CD8-positive, alpha-beta memory T cell (primary cell): ENCODE data around the gene TSHZ3. TPM values are rescaled to one million over a fixed set of nuclear protein-coding genes. Genes with fewer than 3 reads are reported as not detected.

Source experiments
- CTCF ChIA-PET: fragments of 350-600 bp; sonication (Branson Sonifier 250); formaldehyde crosslinking; loops from one replicate; lab custom pipeline; 2021; ENCODE audit warnings: antibody characterized with exemption; lab: Charles Lee
- POLR2A ChIA-PET: fragments of 350-600 bp; sonication (Branson Sonifier 250); formaldehyde crosslinking; loops from one replicate; lab custom pipeline; 2021; ENCODE audit warnings: antibody characterized with exemption; lab: Charles Lee
- DNase-seq, 5 donors: peaks; one replicate each; pipeline versions ENCODE4 v3.0.0 to v3.0.0-alpha.2; 2020 to 2022; ENCODE audit warnings: mixed read lengths in 1 of 5
- H3K27ac ChIP-seq: one replicate; pipeline ENCODE4 v1.7.0; 2013; ENCODE audit warnings: low read depth, mild to moderate bottlenecking, low read length, moderate library complexity
- H3K27me3 ChIP-seq: 2 replicates; pipeline ENCODE4 v1.7.0; 2013; ENCODE audit warnings: low read length, mild to moderate bottlenecking; ENCODE audit not compliant: insufficient read depth, poor library complexity, severe bottlenecking
- H3K36me3 ChIP-seq: 2 replicates; pipeline ENCODE4 v1.7.0; 2013; ENCODE audit warnings: mild to moderate bottlenecking, low read length, moderate library complexity; ENCODE audit not compliant: insufficient read depth
- H3K4me1 ChIP-seq: 2 replicates; pipeline ENCODE4 v1.7.0; 2013; ENCODE audit warnings: mild to moderate bottlenecking, low read length, moderate library complexity; ENCODE audit not compliant: insufficient read depth
- H3K4me3 ChIP-seq: 2 replicates; pipeline ENCODE4 v1.7.0; 2013; ENCODE audit warnings: mild to moderate bottlenecking, low read length
- H3K9me3 ChIP-seq: 2 replicates; pipeline ENCODE4 v1.7.0; 2013; ENCODE audit warnings: mild to moderate bottlenecking, low read length
- H3K27ac Mint-ChIP-seq, 8 donors: one replicate each; pipeline ENCODE4 v1.8.0; 2020 to 2021; ENCODE audit warnings: mixed read lengths in 8 of 8, mild to moderate bottlenecking in 6 of 8, inconsistent platforms in 3 of 8, moderate library complexity in 3 of 8
- H3K27me3 Mint-ChIP-seq, 2 donors: one replicate each; pipeline ENCODE4 v1.8.0; 2020 to 2021; ENCODE audit warnings: mixed read lengths in 2 of 2, mild to moderate bottlenecking in 1 of 2, moderate library complexity in 1 of 2
- H3K36me3 Mint-ChIP-seq, 3 donors: one replicate each; pipeline ENCODE4 v1.8.0; 2020 to 2021; ENCODE audit warnings: mixed read lengths in 3 of 3, inconsistent platforms in 1 of 3, mild to moderate bottlenecking in 1 of 3
- H3K4me1 Mint-ChIP-seq, 3 donors: one replicate each; pipeline ENCODE4 v1.8.0; 2020 to 2021; ENCODE audit warnings: mixed read lengths in 3 of 3, inconsistent platforms in 1 of 3, mild to moderate bottlenecking in 1 of 3
- H3K4me3 Mint-ChIP-seq, 7 donors: one replicate each; pipeline ENCODE4 v1.8.0; 2020 to 2021; ENCODE audit warnings: mixed read lengths in 7 of 7, mild to moderate bottlenecking in 6 of 7, moderate library complexity in 4 of 7, inconsistent platforms in 2 of 7
- H3K9me3 Mint-ChIP-seq, 5 donors: one replicate each; pipeline ENCODE4 v1.8.0; 2020 to 2022; ENCODE audit warnings: mixed read lengths in 5 of 5, mild to moderate bottlenecking in 3 of 5, moderate library complexity in 2 of 5, inconsistent platforms in 1 of 5
- polyA plus RNA-seq: library from polyadenylated mRNA; unstranded; fragments of 300-500 nt; fragmentation: Illumina TruSeq; gene quantifications from one replicate; pipeline ENCODE4 v1.2.3, GENCODE V29; 2021
- total RNA-seq, 2 experiments: library from RNA; stranded (reverse); gene quantifications; one replicate each; pipeline ENCODE4 v1.2.3, GENCODE V29; 2021

The TSHZ3 gene
- total and polyA plus RNA-seq, 3 experiments from 2014 or later = 0.35 to 1.1 (median 0.38) TPM

DNA sequence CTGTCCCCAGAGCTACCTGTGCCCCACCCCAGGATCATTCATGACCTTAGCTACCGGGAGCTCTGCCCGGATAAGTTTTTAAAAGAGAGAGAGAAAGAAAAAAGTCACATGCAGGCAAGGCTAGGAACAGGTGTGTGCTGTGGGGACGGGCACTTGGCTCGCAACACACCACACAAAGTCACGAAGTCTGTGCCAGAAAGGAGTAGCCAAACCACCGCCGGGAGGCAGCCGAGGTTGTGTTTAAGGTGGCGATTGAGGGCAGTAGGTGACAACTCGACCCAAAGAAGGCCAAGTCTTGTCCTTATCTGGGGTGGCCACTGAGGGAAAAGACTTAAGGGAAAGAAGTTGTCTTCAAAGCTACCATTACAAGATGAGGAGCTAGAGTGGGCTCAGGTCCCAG, 4.6 kb upstream of the TSHZ3 start:
- peaks cover 0 to 2% (median 0%) of the 10 kb centered on the region in 3 donors for H3K36me3 Mint-ChIP-seq
- no peak for DNase-seq
- CTCF ChIA-PET = interaction anchor here (1.0 kb wide), 1 partner anchor 16 kb away, joined by 3 read pairs; no protein-coding TSS in a partner anchor

DNA sequence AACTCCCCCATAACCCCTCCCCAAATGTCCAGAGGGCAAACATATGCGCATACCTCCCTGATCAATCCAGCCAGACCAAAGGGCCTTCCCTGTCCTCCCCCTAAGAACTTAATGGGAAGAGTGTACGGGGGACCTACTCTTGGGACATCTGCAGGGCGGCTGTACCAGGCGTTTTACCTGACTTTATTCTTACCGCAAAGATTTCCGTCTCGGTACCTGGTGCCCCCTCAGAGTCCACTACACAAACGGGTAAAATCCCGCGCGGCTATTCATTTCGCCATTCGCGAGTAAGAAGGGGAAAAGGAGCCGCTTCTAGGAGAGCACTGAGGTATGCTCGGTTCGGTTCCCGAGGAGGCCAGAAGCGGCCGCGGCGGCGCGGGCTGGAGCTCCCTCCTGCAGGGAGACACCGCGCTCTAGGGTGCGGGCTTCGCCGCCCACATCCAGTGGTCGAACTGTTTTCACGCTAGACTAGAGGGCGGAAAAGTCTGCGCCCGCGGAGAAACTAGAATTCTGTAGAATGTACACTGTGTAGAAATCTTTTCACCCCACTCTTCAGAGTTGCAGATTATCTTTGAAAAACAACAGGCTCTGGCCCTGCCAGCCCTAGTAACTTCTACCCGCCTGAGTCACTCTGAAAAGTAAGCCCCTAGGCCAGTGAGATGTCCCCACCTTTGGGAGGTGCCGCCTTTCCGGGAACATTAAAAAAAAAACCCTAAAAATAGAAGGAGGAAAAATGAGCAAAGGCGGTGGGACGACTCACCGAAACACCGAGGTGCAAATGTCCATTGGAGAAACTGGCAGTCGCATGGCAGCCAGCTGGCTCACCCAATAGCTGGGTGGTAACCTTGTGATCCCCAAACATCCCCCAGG, 3.8 kb upstream of the TSHZ3 start:
- Mint-ChIP-seq H3K4me1 (peaks cover 41 to 59% (median 48%) of the 10 kb centered on the region in 3 donors), H3K36me3 (peaks cover 0 to 2% (median 0%) of the 10 kb centered on the region in 3 donors), H3K4me3 (peak overlapping the region; percentile 28 to 92 (median 62)), H3K9me3 (no peaks in the 10 kb centered on the region), H3K27me3 (peaks cover 60 to 73% of the 10 kb centered on the region in 2 donors), H3K27ac (peak overlapping the region in 2 of 8 donors; percentile 10 to 61)
- POLR2A ChIA-PET = no interaction called here
- Histone ChIP-seq H3K27ac (no peak overlapping the region), H3K9me3 (no peaks in the 10 kb centered on the region), H3K27me3 (peaks cover 69% of the 10 kb centered on the region), H3K4me1 (peaks cover 11% of the 10 kb centered on the region), H3K4me3 (no peak overlapping the region), H3K36me3 (no peaks in the 10 kb centered on the region)
- CTCF ChIA-PET = no interaction called here
- no peak for DNase-seq

More for the DNA sequence above, 4.6 kb upstream of the TSHZ3 start:
- Mint-ChIP-seq H3K4me3 (peak overlapping the region in 4 of 7 donors; percentile 1 to 92 (median 27)), H3K4me1 (peaks cover 36 to 53% (median 43%) of the 10 kb centered on the region in 3 donors), H3K27me3 (peaks cover 61 to 75% of the 10 kb centered on the region in 2 donors), H3K27ac (peak overlapping the region in 2 of 8 donors; percentile 7 to 60), H3K9me3 (no peaks in the 10 kb centered on the region)
- Histone ChIP-seq H3K4me3 (no peak overlapping the region), H3K27ac (no peak overlapping the region), H3K9me3 (no peaks in the 10 kb centered on the region), H3K36me3 (no peaks in the 10 kb centered on the region), H3K4me1 (peaks cover 4% of the 10 kb centered on the region), H3K27me3 (peaks cover 69% of the 10 kb centered on the region)
- POLR2A ChIA-PET = no interaction called here

DNA sequence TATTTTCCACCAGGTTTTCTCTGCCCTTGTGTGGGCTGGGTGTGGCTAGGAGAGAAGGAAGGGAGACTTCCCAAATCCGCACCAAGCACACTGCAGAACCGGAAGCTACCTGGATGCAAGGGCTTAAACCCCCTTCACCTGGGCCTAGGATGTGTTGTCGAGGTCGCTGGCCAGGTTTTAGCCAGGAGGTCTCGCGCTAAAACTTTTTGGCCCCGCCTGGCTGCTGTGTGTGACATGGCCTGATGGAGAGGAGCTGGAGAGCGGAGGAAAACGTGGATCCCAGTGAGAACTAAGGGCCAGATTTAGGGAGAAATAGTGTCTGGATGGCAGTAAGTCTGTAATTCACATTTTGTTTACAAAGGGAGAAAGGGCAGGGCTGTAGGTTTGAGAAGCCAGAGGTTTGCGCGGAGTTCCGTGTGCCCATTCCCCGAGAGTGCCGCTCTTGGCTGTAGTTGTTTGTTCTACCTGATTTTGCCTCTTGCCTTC, 3.1 kb upstream of the TSHZ3 start:
- Histone ChIP-seq H3K27ac (no peak overlapping the region), H3K4me3 (no peak overlapping the region), H3K4me1 (peaks cover 17% of the 10 kb centered on the region), H3K9me3 (no peaks in the 10 kb centered on the region), H3K36me3 (no peaks in the 10 kb centered on the region), H3K27me3 (peaks cover 70% of the 10 kb centered on the region)
- Mint-ChIP-seq H3K36me3 (peaks cover 0 to 2% (median 0%) of the 10 kb centered on the region in 3 donors), H3K4me1 (peaks cover 43 to 64% (median 53%) of the 10 kb centered on the region in 3 donors), H3K4me3 (peak overlapping the region; percentile 62 to 92 (median 79)), H3K27ac (peak overlapping the region in 3 of 8 donors; percentile 61 to 71 (median 66)), H3K27me3 (peaks cover 64 to 73% of the 10 kb centered on the region in 2 donors), H3K9me3 (no peaks in the 10 kb centered on the region)
- POLR2A ChIA-PET = no interaction called here
- DNase-seq = no peak
- CTCF ChIA-PET = no interaction called here

DNA sequence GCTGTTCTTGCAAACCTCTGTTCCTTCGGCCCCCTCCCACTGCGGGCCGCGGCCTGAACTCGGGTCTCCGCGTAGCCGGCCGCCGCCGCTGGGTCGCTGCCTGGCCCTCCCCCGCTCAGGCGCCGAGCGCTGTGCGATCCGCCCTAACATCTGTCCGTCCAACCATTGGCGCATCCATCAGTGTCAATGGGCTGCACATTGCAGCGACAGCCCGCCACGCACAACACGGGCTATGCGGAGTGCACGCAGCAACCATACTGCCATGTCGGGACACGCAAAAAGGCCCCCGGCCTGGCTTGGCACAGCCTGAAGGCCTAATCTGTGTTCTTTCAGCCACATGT, 2.6 kb upstream of the TSHZ3 start:
- H3K27me3 ChIP-seq = peaks cover 68% of the 10 kb centered on the region
- no peak overlapping the region for H3K4me3 ChIP-seq
- peak overlapping the region; percentile 69 to 92 (median 79) for H3K4me3 Mint-ChIP-seq
- H3K4me1 ChIP-seq = peaks cover 15% of the 10 kb centered on the region
- peaks cover 64 to 74% of the 10 kb centered on the region in 2 donors for H3K27me3 Mint-ChIP-seq
- POLR2A ChIA-PET = no interaction called here
- peaks cover 40 to 62% (median 53%) of the 10 kb centered on the region in 3 donors for H3K4me1 Mint-ChIP-seq
- no peaks in the 10 kb centered on the region for H3K9me3 Mint-ChIP-seq
- H3K27ac Mint-ChIP-seq = peak overlapping the region in 3 of 8 donors; percentile 47 to 71 (median 66)
- DNase-seq = no peak
- no peaks in the 10 kb centered on the region for H3K9me3 ChIP-seq
- no peaks in the 10 kb centered on the region for H3K36me3 ChIP-seq
- no peak overlapping the region for H3K27ac ChIP-seq
- peaks cover 0 to 2% (median 0%) of the 10 kb centered on the region in 3 donors for H3K36me3 Mint-ChIP-seq
- CTCF ChIA-PET = no interaction called here

DNA sequence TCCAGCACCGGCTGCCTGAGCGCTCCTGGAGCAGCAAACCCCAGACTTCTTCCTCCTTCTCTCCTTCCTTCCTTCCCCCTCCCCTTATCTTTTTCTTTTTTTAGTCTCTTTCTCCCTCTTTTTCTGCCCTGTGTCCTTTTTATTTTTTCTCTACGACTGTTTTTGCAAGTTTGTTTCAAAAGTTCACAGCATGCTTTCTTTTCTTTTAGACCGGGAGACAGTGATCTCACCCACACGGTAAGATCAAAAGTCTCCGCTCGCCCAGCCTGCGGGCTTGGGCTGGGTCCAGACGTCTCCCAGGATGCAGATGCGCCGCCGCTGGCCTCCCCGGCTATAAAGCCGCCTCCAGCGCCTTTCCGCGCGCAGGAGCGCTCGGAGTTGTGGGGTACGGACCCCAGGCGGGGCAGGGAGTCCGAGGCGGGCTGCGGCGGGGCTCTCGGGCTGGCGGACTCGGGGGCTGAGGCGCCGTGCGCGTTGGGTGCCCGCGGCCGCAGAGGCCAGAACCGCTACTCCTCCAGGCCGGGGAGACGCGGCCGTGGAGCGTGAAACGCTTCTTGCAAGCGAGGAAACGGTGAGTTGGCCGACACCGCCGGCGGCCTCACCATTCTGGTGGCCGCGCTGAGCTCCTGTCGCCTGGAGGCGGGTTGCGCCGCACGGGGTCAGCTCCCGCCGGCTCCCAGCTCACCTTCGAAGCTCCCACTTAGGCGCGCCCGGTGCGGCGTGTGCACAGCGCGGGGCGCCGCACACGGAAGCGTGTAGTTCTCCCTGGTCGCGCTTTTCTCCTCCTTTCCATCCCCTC, 2.0 kb upstream of the TSHZ3 start:
- ChIA-PET POLR2A (no interaction called here), CTCF (no interaction called here)
- H3K27me3 ChIP-seq = peaks cover 68% of the 10 kb centered on the region
- H3K4me1 Mint-ChIP-seq = peaks cover 34 to 56% (median 47%) of the 10 kb centered on the region in 3 donors
- no peak overlapping the region for H3K27ac ChIP-seq
- no peaks in the 10 kb centered on the region for H3K9me3 Mint-ChIP-seq
- peaks cover 59 to 74% of the 10 kb centered on the region in 2 donors for H3K27me3 Mint-ChIP-seq
- H3K27ac Mint-ChIP-seq = peak overlapping the region in 3 of 8 donors; percentile 11 to 66 (median 28)
- peak in 1 of 5 donors; percentile 13 for DNase-seq
- H3K4me1 ChIP-seq = peaks cover 13% of the 10 kb centered on the region
- peaks cover 0 to 2% (median 0%) of the 10 kb centered on the region in 3 donors for H3K36me3 Mint-ChIP-seq
- H3K36me3 ChIP-seq = no peaks in the 10 kb centered on the region
- peak overlapping the region; percentile 81 to 95 (median 92) for H3K4me3 Mint-ChIP-seq
- no peaks in the 10 kb centered on the region for H3K9me3 ChIP-seq
- peak overlapping the region; percentile 47 for H3K4me3 ChIP-seq

GRCh38 chr19:31350693-31351055, 1.4 kb upstream of the TSHZ3 start:
- peaks cover 68% of the 10 kb centered on the region for H3K27me3 ChIP-seq
- no peaks in the 10 kb centered on the region for H3K36me3 ChIP-seq
- no peaks in the 10 kb centered on the region for H3K9me3 ChIP-seq
- Mint-ChIP-seq H3K9me3 (no peaks in the 10 kb centered on the region), H3K27ac (peak overlapping the region in 1 of 8 donors; percentile 24), H3K4me1 (peaks cover 34 to 53% (median 46%) of the 10 kb centered on the region in 3 donors), H3K36me3 (peaks cover 0 to 2% (median 0%) of the 10 kb centered on the region in 3 donors), H3K4me3 (peak overlapping the region; percentile 81 to 95 (median 92)), H3K27me3 (peaks cover 58 to 74% of the 10 kb centered on the region in 2 donors)
- DNase-seq = peak in 1 of 5 donors; percentile 22
- H3K4me3 ChIP-seq = peak overlapping the region; percentile 47
- no peak overlapping the region for H3K27ac ChIP-seq
- ChIA-PET POLR2A (interaction anchor here (1.4 kb wide), 1 partner anchor 11 kb away, joined by 4 read pairs; no protein-coding TSS in a partner anchor), CTCF (no interaction called here)
- H3K4me1 ChIP-seq = peaks cover 13% of the 10 kb centered on the region

DNA sequence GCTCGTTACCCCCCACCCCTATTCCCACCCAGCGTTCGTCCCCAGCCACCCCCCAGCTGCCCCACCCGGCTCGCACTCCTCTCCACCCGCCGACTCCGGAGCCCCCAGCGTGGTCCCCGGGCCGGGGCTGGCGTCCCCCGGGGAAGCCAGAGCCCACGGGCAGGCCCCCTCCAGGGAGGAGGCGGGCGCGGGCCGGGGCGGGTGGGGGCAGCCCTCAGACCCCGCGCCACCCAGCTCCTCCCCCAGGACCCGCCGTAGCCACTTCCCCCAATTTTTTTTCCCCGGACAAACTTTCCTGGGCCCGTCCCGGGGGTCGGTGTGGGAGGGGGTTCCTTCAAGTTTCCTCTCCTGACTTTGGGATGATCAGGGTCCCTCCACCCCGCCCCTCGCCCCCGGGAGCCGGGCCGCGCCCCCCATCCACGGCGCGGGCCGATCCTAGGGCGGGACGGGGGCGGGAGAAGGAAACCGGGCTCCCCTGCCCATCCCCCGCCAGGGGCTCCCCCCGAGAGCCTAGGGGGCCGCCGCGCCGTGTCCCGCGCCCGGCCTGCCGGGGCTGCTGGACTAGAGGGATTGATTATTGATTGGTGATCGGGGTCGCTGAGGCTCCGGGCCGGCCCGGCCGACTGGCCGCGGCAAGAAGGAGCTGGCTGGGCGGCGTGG, 927 bp upstream of the TSHZ3 start:
- Histone ChIP-seq H3K4me1 (peaks cover 13% of the 10 kb centered on the region), H3K27me3 (peaks cover 68% of the 10 kb centered on the region), H3K27ac (no peak overlapping the region), H3K4me3 (no peak overlapping the region), H3K36me3 (no peaks in the 10 kb centered on the region), H3K9me3 (no peaks in the 10 kb centered on the region)
- Mint-ChIP-seq H3K9me3 (no peaks in the 10 kb centered on the region), H3K27ac (no peak overlapping the region), H3K4me1 (peaks cover 30 to 49% (median 41%) of the 10 kb centered on the region in 3 donors), H3K36me3 (peaks cover 0 to 2% (median 0%) of the 10 kb centered on the region in 3 donors), H3K27me3 (peaks cover 56 to 74% of the 10 kb centered on the region in 2 donors), H3K4me3 (peak overlapping the region in 3 of 7 donors; percentile 59 to 80 (median 61))
- no peak for DNase-seq
- ChIA-PET POLR2A (interaction anchor here (1.4 kb wide), 1 partner anchor 10 kb away, joined by 4 read pairs; no protein-coding TSS in a partner anchor), CTCF (no interaction called here)
